Neural cell (in vitro differentiated cells): Measurements from ENCODE around the gene YTHDF2. TPM values are rescaled to one million over a fixed set of nuclear protein-coding genes. Genes with fewer than 3 reads are reported as not detected.

Experiments
- H2AFZ ChIP-seq: fragments of 200-600, 300-800 bp; sonication (generic), shearing (Covaris generic); 2 replicates; pipeline ENCODE4 v1.6.0; 2014; ENCODE audit warnings: low read depth, mild to moderate bottlenecking, antibody characterized with exemption, low read length, moderate library complexity
- H3F3A ChIP-seq: fragments of 200-600 bp; shearing (Covaris generic); 2 replicates; pipeline ENCODE4 v1.6.1; 2016; ENCODE audit warnings: mild to moderate bottlenecking, moderate library complexity, mixed read lengths, antibody characterized with exemption, low read length; ENCODE audit not compliant: insufficient read depth, poor library complexity, severe bottlenecking
- H3K27ac ChIP-seq: fragments of 200-600, 300-800 bp; sonication (generic), shearing (Covaris generic); 2 replicates; pipeline ENCODE4 v1.5.1; 2014; ENCODE audit warnings: mild to moderate bottlenecking, low read length, moderate library complexity
- H3K27me3 ChIP-seq: fragments of 300-800, 200-600 bp; sonication (generic), shearing (Covaris generic); 2 replicates; pipeline ENCODE4 v1.6.0; 2014; ENCODE audit warnings: mild to moderate bottlenecking, low read depth, low read length, moderate library complexity; ENCODE audit not compliant: insufficient read depth
- H3K36me3 ChIP-seq: fragments of 300-800, 200-600 bp; sonication (generic), shearing (Covaris generic); 2 replicates; pipeline ENCODE4 v1.5.1; 2014; ENCODE audit warnings: mild to moderate bottlenecking, antibody characterized with exemption, low read length, moderate library complexity; ENCODE audit not compliant: insufficient read depth
- H3K4me2 ChIP-seq: fragments of 300-800, 200-600 bp; sonication (generic), shearing (Covaris generic); 2 replicates; pipeline ENCODE4 v1.6.0; 2014; ENCODE audit warnings: mild to moderate bottlenecking, low read length
- H3K4me3 ChIP-seq: fragments of 300-800, 200-600 bp; sonication (generic), shearing (Covaris generic); 2 replicates; pipeline ENCODE4 v1.5.1; 2014; ENCODE audit warnings: mild to moderate bottlenecking, low read length, moderate library complexity
- H3K79me2 ChIP-seq: fragments of 200-600 bp; shearing (Covaris generic); replicated peaks from 2 replicates; pipeline ENCODE4 v1.6.0; 2014; ENCODE audit warnings: mild to moderate bottlenecking, low read length, moderate library complexity; ENCODE audit not compliant: insufficient read depth
- H3K9ac ChIP-seq: fragments of 300-800, 200-600 bp; sonication (generic), shearing (Covaris generic); 2 replicates; pipeline ENCODE4 v1.6.1; 2016; ENCODE audit warnings: mild to moderate bottlenecking, low read length, mixed read lengths
- H3K9me2 ChIP-seq: fragments of 200-600 bp; shearing (Covaris generic); 2 replicates; pipeline ENCODE4 v1.6.1; 2016; ENCODE audit warnings: mild to moderate bottlenecking, low read length, mixed read lengths; ENCODE audit not compliant: insufficient read depth
- H3K9me3 ChIP-seq: fragments of 200-600, 300-800 bp; sonication (generic), shearing (Covaris generic); 2 replicates; pipeline ENCODE4 v1.6.1; 2016; ENCODE audit warnings: mild to moderate bottlenecking, mixed run types, low read length, moderate library complexity, mixed read lengths
- H4K20me1 ChIP-seq: fragments of 200-600 bp; shearing (Covaris generic); 2 replicates; pipeline ENCODE4 v1.6.1; 2016; ENCODE audit warnings: mild to moderate bottlenecking, mixed run types; ENCODE audit not compliant: insufficient read depth
- CTCF ChIP-seq: fragments of 450-650 bp; IDR thresholded peaks from 2 replicates; pipeline ENCODE4 v1.5.1; 2014; ENCODE audit warnings: antibody characterized with exemption, mild to moderate bottlenecking, moderate library complexity; ENCODE audit not compliant: poor library complexity, severe bottlenecking
- EP300 ChIP-seq: fragments of 450-650 bp; conservative IDR thresholded peaks from 2 replicates; pipeline ENCODE4 v1.6.1; 2014; ENCODE audit warnings: antibody characterized with exemption, mild to moderate bottlenecking, moderate library complexity; ENCODE audit not compliant: poor library complexity, severe bottlenecking
- EZH2 ChIP-seq: fragments of 200-600, 300-800 bp; shearing (Covaris generic), sonication (generic); IDR thresholded peaks from 2 replicates; pipeline ENCODE4 v1.6.1; 2014; ENCODE audit warnings: antibody characterized with exemption, low read length, borderline replicate concordance, mild to moderate bottlenecking; ENCODE audit not compliant: insufficient read depth, poor library complexity, severe bottlenecking
- MXI1 ChIP-seq: fragments of 450-650 bp; conservative IDR thresholded peaks from 2 replicates; pipeline ENCODE4 v1.6.1; 2014; ENCODE audit warnings: antibody characterized with exemption, mild to moderate bottlenecking; ENCODE audit not compliant: poor library complexity, severe bottlenecking
- POLR2AphosphoS5 ChIP-seq: IDR thresholded peaks from 2 replicates; pipeline ENCODE4 v1.6.1; 2012
- RAD21 ChIP-seq: fragments of 450-650 bp; conservative IDR thresholded peaks from 2 replicates; pipeline ENCODE4 v1.6.1; 2014; ENCODE audit warnings: antibody characterized with exemption, mild to moderate bottlenecking, moderate library complexity
- REST ChIP-seq: IDR thresholded peaks from 2 replicates; pipeline ENCODE4 v1.6.1; 2012; ENCODE audit warnings: borderline replicate concordance
- SMC3 ChIP-seq: fragments of 450-650 bp; conservative IDR thresholded peaks from 2 replicates; pipeline ENCODE4 v1.6.1; 2014; ENCODE audit warnings: antibody characterized with exemption, mild to moderate bottlenecking, moderate library complexity; ENCODE audit not compliant: poor library complexity
- TAF1 ChIP-seq: IDR thresholded peaks from 2 replicates; pipeline ENCODE4 v1.6.1; 2012; ENCODE audit warnings: low read depth
- polyA plus RNA-seq: library from polyadenylated mRNA; depleted of rRNA; stranded (reverse); fragments of >200 nt; gene quantifications from 2 replicates; pipeline ENCODE4 v1.2.3, GENCODE V29; 2014

Gene YTHDF2
- polyA plus RNA-seq, 1 donor from 2014 or later = 90.2 TPM

- H3K27ac ChIP-seq = no peak overlapping the region
- TF ChIP-seq EZH2 = no peak
- TF ChIP-seq POLR2AphosphoS5 = no peak
- no peak for TF ChIP-seq RAD21
- no peak for TF ChIP-seq SMC3
- no peak for TF ChIP-seq CTCF
- TF ChIP-seq MXI1 = no peak
- TF ChIP-seq REST = no peak
- TF ChIP-seq EP300 = no peak
- no peak for TF ChIP-seq TAF1
- H3K4me2 ChIP-seq = no peak overlapping the region
- H3K27me3 ChIP-seq = no peaks in the 10 kb centered on the region
- H3K4me3 ChIP-seq = no peak overlapping the region
- no peaks in the 10 kb centered on the region for H3K9me2 ChIP-seq
- H3K9me3 ChIP-seq = no peaks in the 10 kb centered on the region
- no peaks in the 10 kb centered on the region for H4K20me1 ChIP-seq
- no peaks in the 10 kb centered on the region for H3K36me3 ChIP-seq
- H2AFZ ChIP-seq = no peak overlapping the region
- no peaks in the 10 kb centered on the region for H3F3A ChIP-seq
- no peak overlapping the region for H3K9ac ChIP-seq
- H3K79me2 ChIP-seq = no peaks in the 10 kb centered on the region
These were observed 38.6 kb downstream of the YTHDF2 start for GRCh38 chr1:28775121-28775942.

- Histone ChIP-seq H3K4me2 (no peak overlapping the region), H3K9ac (no peak overlapping the region), H2AFZ (no peak overlapping the region), H3K9me3 (no peaks in the 10 kb centered on the region), H3K79me2 (no peaks in the 10 kb centered on the region), H4K20me1 (no peaks in the 10 kb centered on the region), H3K4me3 (no peak overlapping the region), H3F3A (no peaks in the 10 kb centered on the region), H3K9me2 (no peaks in the 10 kb centered on the region), H3K27me3 (no peaks in the 10 kb centered on the region), H3K36me3 (no peaks in the 10 kb centered on the region), H3K27ac (no peak overlapping the region)
- TF ChIP-seq REST = no peak
- no peak for TF ChIP-seq RAD21
- no peak for TF ChIP-seq MXI1
These were observed 39.6 kb downstream of the YTHDF2 start for GRCh38 chr1:28776341-28776740.
